Fibroblast of the aortic adventitia (primary cell): ENCODE data around the gene DENND1B. TPM values are rescaled to one million over a fixed set of nuclear protein-coding genes. Genes with fewer than 3 reads are reported as not detected.
A peak's percentile ranks its signal among the peaks of the same experiment; 100 is the strongest.

Source experiments
- DNase-seq: peaks from one replicate; pipeline ENCODE4 v3.0.0-alpha.2; 2010; ENCODE audit warnings: low read depth
- H3K4me3 ChIP-seq: 2 replicates; pipeline ENCODE4 v1.5.1; 2011; ENCODE audit warnings: low read depth, mild to moderate bottlenecking, control low read depth, low read length, moderate library complexity
- CTCF ChIP-seq: IDR thresholded peaks from 2 replicates; pipeline ENCODE4 v1.5.1; 2011; ENCODE audit warnings: mild to moderate bottlenecking, low read length, control low read depth, inconsistent platforms; ENCODE audit not compliant: insufficient read depth
- total RNA-seq: library from RNA; depleted of rRNA; stranded (reverse); fragments of >200 nt; gene quantifications from 2 replicates; pipeline ENCODE4 v1.2.3, GENCODE V29; 2012; ENCODE audit warnings: low replicate concordance

DENND1B gene
- total RNA-seq, 1 donor: 19.5 TPM

GRCh38 chr1:197680311-197680710, 95.0 kb downstream of the DENND1B start:
- H3K4me3 ChIP-seq: no peak overlapping the region
- TF ChIP-seq CTCF: no peak
- DNase-seq: no peak

- no peak overlapping the region for H3K4me3 ChIP-seq
- TF ChIP-seq CTCF: no peak
- no peak for DNase-seq
Observed at GRCh38 chr1:197677752-197678295, 97.5 kb downstream of the DENND1B start.

GRCh38 chr1:197677313-197677712, 98.0 kb downstream of the DENND1B start:
- DNase-seq: no peak
- TF ChIP-seq CTCF: no peak
- H3K4me3 ChIP-seq: no peak overlapping the region

- H3K4me3 ChIP-seq: peak overlapping the region; percentile 57
- no peak for TF ChIP-seq CTCF
- peak; percentile 58 for DNase-seq
Observed at GRCh38 chr1:197675583-197676208, 99.6 kb downstream of the DENND1B start.

GRCh38 chr1:197674286-197674685, 101.0 kb downstream of the DENND1B start:
- no peak for DNase-seq
- H3K4me3 ChIP-seq: no peak overlapping the region
- TF ChIP-seq CTCF: no peak

GRCh38 chr1:197673292-197673691, 102.0 kb downstream of the DENND1B start:
- no peak for TF ChIP-seq CTCF

GRCh38 chr1:197672347-197672746, 102.9 kb downstream of the DENND1B start:
- DNase-seq: no peak
- no peak overlapping the region for H3K4me3 ChIP-seq
- no peak for TF ChIP-seq CTCF

More at GRCh38 chr1:197673292-197673691, 102.0 kb downstream of the DENND1B start:
- no peak overlapping the region for H3K4me3 ChIP-seq
- DNase-seq: no peak
